C4-2B (cell line): ENCODE results near the gene LUC7L.

Experiments used
- ZFX ChIP-seq: fragments of 450-650 bp; IDR thresholded peaks from 2 replicates; pipeline ENCODE4 v1.6.1; 2017
- TF ChIP-seq, protein P1 (sequence below): fragments of 450-650 bp; conservative IDR thresholded peaks from 2 replicates; pipeline ENCODE4 v1.5.1; 2017; ENCODE audit warnings: mild to moderate bottlenecking

DNA sequence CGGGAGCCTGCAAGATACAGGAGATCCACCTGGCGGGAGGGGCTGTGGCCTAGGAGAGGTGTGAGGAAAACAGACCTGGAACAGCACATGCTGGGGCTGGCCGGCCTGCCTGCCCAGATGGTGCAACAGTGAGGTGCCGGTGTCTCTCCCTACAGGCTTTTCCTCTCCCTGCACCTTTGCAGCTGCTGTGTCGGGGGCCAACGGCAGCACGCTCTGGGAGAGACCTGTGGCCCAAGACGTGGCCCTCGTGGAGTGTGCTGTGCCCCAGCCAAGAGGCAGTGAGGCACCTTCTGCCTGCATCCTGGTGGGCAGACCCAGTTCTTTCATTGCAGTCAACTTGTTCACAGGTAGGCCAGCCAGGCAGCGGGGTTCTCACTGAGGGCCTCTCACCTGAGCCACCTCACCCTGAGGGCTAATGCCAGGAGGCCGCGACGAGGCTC lies 30.6 kb upstream of the LUC7L start:
- TF ChIP-seq, protein P1, sequence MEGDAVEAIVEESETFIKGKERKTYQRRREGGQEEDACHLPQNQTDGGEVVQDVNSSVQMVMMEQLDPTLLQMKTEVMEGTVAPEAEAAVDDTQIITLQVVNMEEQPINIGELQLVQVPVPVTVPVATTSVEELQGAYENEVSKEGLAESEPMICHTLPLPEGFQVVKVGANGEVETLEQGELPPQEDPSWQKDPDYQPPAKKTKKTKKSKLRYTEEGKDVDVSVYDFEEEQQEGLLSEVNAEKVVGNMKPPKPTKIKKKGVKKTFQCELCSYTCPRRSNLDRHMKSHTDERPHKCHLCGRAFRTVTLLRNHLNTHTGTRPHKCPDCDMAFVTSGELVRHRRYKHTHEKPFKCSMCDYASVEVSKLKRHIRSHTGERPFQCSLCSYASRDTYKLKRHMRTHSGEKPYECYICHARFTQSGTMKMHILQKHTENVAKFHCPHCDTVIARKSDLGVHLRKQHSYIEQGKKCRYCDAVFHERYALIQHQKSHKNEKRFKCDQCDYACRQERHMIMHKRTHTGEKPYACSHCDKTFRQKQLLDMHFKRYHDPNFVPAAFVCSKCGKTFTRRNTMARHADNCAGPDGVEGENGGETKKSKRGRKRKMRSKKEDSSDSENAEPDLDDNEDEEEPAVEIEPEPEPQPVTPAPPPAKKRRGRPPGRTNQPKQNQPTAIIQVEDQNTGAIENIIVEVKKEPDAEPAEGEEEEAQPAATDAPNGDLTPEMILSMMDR = no peak
- no peak for TF ChIP-seq ZFX
